ENCODE results near the gene C1QTNF2. TPM values are rescaled to one million over a fixed set of nuclear protein-coding genes. Genes with fewer than 3 reads are reported as not detected.

The C1QTNF2 gene
- total and polyA plus RNA-seq, 10 of the 15 experiments (the other 5 are each of a cell fraction or from before 2014, with no cell fraction given) = not detected

- TF ChIP-seq, protein P1, sequence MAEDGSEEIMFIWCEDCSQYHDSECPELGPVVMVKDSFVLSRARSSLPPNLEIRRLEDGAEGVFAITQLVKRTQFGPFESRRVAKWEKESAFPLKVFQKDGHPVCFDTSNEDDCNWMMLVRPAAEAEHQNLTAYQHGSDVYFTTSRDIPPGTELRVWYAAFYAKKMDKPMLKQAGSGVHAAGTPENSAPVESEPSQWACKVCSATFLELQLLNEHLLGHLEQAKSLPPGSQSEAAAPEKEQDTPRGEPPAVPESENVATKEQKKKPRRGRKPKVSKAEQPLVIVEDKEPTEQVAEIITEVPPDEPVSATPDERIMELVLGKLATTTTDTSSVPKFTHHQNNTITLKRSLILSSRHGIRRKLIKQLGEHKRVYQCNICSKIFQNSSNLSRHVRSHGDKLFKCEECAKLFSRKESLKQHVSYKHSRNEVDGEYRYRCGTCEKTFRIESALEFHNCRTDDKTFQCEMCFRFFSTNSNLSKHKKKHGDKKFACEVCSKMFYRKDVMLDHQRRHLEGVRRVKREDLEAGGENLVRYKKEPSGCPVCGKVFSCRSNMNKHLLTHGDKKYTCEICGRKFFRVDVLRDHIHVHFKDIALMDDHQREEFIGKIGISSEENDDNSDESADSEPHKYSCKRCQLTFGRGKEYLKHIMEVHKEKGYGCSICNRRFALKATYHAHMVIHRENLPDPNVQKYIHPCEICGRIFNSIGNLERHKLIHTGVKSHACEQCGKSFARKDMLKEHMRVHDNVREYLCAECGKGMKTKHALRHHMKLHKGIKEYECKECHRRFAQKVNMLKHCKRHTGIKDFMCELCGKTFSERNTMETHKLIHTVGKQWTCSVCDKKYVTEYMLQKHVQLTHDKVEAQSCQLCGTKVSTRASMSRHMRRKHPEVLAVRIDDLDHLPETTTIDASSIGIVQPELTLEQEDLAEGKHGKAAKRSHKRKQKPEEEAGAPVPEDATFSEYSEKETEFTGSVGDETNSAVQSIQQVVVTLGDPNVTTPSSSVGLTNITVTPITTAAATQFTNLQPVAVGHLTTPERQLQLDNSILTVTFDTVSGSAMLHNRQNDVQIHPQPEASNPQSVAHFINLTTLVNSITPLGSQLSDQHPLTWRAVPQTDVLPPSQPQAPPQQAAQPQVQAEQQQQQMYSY (CRISPR knock-in tag; IDR thresholded peaks at IDR 0.05) = no peak
- TF ChIP-seq E2F8 (IDR thresholded peaks at IDR 0.05; ENCODE audit: low read depth, partially characterized antibody) = no peak
- no peak for TF ChIP-seq BACH1 (IDR thresholded peaks at IDR 0.05; ENCODE audit: borderline replicate concordance)
- TF ChIP-seq HDGF (IDR thresholded peaks at IDR 0.05) = no peak
- peak; percentile 37; the same call in 1 of the 2 replicates for TF ChIP-seq RAD21 (IDR thresholded peaks at IDR 0.05; ENCODE audit: insufficient read depth, low read depth, low read length)
- TF ChIP-seq, protein P2, sequence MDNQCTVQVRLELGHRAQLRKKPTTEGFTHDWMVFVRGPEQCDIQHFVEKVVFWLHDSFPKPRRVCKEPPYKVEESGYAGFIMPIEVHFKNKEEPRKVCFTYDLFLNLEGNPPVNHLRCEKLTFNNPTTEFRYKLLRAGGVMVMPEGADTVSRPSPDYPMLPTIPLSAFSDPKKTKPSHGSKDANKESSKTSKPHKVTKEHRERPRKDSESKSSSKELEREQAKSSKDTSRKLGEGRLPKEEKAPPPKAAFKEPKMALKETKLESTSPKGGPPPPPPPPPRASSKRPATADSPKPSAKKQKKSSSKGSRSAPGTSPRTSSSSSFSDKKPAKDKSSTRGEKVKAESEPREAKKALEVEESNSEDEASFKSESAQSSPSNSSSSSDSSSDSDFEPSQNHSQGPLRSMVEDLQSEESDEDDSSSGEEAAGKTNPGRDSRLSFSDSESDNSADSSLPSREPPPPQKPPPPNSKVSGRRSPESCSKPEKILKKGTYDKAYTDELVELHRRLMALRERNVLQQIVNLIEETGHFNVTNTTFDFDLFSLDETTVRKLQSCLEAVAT (IDR thresholded peaks at IDR 0.05) = no peak
- TF ChIP-seq CUX1 (IDR thresholded peaks at IDR 0.05; ENCODE audit: insufficient replicate concordance, low read depth, low read length) = no peak
- TF ChIP-seq CBX3 (IDR thresholded peaks at IDR 0.05; ENCODE audit: borderline replicate concordance, low read depth) = no peak
- TF ChIP-seq MYC (IDR thresholded peaks at IDR 0.05; ENCODE audit: insufficient read depth, insufficient read length, insufficient replicate concordance, low read length, severe bottlenecking) = no peak
- no peak for TF ChIP-seq BHLHE40 (IDR thresholded peaks at IDR 0.05; ENCODE audit: borderline replicate concordance in 1 of 2, low read depth in 2 of 2, low read length in 1 of 2)
- TF ChIP-seq ATF7 (IDR thresholded peaks at IDR 0.05; ENCODE audit: low read depth) = no peak
Observed at GRCh38 chr5:160390787-160391696, 20.6 kb upstream of the C1QTNF2 start (continued).

Measured in GM12878 (cell line).